ENCODE measurements around the gene EIPR1.
A peak's percentile ranks its signal among the peaks of the same experiment; 100 is the strongest.

The EIPR1 gene

DNA sequence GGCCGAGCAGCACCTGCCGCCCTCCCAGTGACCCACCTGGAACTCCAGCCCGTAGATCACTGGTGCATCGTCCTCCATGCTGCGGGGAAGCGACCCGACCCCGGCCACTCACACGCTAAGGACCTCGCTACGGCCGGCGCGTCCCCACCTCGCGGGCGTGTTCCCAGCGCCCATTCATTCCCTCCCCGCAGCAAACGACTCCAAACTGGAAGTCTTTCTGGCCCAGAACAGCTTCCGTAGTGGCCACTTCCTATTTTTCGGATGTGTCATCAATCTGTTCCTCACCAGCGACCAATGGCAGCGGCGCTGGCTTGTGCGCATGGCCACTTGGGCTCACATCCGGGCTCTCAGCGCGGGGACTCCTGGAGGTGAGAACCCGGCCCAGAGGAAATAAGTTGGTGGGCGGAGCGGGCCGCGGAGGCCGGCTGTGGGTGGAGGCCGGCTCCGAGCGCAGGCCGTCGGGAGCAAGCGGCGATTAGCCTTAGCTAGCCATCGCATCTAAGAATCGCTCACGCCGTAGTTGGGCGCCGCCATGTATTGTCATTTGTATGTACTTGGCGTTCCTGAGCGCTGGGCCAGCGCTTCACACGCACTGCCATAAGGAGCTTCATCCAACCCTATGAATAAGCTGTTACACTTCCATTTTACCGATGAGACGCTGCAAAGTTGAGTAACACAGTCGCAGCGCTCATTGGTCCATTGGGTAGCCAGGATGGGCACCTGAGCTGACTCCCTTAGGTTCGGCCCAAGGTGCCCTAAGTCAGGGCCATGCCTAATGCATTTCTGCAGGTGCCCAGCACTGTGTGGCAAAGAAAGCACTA, at the start of gene EIPR1:
TSS of gene EIPR1 (minus strand) at position 207 of the 821 bp plus-strand sequence. CDS start at position 78, 129 bp downstream.
- DNase-seq: peak; percentile 83

DNA sequence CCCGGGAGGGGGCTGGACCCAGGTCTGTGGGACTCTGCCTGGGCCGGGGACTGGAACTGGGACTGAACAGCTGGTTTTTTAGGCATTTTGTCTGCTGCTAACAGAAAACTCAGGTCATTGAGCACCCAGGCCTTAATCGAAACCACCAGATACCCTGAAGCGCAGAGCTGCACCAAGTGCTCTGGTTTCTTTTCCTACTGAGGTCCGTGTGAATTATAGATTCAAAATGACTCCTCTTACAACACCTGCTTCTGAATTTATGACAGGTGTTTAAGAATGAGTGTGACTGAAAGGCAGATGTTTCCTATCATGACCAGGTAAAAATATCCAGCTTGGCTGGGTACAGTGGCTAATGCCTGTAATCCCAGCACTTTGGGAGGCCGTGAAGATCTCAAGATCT, 49.7 kb upstream of the EIPR1 start:
- no peak for DNase-seq

DNA sequence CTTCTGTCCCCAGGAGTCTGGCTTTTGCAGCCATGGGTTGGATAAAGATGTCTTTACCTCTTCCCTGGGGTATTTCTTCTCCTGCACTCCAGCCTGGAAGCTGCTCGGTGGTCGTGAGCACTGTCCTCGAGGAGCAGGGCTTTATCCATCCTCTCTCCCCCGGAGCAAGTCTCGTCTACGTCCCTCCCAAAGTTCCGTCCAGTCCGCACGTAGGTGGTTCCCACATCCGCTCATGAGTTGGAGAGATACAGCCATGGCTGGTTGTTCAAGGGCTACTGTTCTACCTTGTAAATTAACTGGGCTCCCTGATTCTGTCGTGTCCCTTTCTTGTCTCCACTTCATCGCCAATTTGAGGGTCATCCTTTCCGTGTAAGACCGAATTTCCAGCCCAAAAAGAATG, 49.0 kb upstream of the EIPR1 start:
- no peak for DNase-seq

DNA sequence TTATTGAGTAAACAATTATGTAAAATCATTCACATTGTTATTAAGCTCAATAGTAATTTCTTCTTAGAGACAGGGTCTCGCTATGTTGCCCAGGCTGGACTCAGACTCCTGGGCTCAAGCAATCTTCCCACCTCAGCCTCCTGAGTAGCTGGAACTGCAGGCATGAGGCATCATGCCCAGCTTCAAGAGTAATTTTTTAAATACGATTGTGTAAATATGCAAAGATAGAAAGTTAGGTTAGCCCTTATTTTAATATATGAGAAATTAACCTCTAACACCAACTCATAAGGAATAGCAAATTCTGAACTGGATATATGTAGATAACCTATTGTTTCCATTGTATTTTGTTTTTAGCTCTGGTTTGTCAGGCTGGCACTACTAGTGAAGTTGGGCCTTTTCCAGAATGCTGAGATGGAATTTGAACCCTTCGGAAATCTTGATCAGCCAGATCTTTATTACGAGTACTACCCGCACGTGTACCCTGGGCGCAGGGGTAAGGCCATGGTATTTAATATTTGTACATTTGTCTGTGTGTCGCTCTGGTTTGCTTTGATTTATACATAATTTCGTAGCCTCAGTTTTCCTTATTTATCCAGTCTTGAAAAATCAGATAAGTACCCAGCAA, 46.7 kb upstream of the EIPR1 start:
- DNase-seq: no peak

DNA sequence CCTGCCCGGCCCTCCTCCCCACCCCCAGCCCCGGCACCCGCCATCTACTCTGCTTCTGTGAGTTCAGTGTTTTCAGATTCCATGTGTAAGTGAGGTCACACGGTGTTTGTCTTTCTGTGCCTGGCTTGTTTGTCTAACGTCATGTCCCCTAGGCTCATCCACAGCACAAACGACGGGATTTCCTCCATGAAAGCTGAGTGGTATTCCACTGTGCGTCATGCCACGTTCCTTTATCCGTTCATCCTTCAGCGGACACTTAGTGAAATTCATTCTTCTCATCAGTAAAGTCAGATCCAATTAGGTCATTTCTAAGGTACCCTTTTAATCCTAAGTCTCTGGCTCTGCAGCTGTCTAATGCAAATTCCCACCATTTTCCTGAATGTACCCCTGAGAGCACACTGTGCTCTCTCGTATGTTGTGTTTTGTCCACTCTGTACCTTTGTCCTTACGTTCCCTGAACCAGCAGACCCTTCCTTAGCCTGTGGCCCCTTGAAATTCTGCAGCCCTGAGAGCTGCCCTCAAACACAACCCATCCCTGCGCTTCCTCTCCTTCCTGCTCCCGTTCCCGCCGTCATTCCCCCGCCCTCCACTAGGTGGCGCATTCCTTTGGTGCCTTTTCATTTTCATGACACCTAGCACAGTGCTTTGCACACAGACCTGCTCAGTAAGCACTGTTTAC, 46.0 kb upstream of the EIPR1 start:
- no peak for DNase-seq

DNA sequence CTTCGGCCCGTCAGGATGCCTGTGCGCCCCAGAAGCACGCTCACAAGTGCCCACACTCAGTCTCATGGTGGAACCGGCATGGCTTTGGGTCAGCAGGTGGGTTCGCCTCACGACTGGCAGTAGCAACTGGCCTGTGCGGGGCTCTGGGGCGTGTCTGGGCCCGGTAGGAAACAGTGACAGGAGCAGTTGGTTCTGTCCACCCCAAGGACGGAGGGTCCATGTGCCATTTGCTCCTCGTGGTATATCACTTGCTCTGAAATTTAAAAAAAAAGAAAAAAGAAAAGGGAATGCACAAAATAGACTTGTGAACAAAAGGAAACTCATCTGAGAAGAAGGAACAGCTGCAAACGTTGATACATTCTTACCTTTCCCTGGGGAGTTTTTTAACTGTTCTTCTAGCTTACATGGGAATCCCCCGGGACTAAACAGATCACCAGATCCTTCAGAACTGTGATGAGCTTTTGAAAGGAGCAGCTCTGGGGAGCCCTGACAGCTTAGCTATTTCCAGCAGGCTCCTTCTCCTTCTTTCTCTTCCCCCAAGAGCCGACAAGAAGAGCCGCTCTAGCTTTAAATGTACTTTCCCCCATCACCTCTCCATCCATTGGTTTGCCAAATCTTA, 44.7 kb upstream of the EIPR1 start:
- no peak for DNase-seq

DNA sequence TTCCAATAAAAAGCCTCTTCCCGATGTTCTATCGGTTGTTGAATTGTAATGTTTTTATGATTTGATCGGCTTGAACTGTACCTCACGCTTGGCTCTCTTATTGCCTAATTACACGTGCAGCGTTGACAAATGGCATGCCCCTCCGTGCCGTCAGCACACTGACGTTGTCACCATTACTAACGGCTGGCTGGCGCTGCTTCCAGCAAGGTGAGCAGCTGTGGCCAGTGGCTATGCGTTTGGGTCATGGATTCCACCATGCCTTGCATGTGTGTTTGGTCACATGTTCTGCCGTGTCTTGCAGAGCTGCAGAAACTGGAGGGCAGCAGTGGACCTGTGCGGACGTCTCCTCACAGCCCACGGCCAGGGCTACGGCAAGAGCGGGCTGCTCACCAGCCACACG, 44.0 kb upstream of the EIPR1 start:
- no peak for DNase-seq

DNA sequence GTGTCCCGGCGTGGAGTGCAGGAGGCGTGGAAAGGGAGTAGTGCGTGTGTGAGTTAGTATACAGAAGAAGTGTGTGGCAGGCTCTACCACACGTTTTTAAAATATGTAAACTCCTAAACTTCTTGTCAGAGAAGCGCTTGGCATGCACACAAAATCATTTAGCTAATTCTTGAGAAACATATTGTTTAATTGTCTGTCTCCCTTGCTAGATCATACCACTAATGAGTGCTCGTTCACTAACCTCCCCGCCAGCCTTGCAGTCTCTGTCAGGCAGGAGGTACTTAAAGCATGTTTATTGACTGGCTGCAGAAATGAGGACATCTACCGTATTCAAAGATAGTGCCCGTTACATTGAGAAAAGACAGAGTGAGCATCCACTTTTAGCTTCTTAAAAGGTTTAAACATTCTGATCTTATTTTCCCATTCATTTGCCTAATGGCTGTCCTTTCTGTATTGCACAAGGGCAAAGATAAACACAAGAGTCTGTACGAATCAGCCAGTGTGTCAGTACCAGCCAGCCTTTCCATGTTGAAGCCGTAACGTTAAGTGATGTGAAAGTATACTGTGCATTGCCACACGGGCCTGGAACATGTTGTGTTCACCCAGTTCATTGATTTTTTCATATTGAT, 43.3 kb upstream of the EIPR1 start:
- DNase-seq: no peak

DNA sequence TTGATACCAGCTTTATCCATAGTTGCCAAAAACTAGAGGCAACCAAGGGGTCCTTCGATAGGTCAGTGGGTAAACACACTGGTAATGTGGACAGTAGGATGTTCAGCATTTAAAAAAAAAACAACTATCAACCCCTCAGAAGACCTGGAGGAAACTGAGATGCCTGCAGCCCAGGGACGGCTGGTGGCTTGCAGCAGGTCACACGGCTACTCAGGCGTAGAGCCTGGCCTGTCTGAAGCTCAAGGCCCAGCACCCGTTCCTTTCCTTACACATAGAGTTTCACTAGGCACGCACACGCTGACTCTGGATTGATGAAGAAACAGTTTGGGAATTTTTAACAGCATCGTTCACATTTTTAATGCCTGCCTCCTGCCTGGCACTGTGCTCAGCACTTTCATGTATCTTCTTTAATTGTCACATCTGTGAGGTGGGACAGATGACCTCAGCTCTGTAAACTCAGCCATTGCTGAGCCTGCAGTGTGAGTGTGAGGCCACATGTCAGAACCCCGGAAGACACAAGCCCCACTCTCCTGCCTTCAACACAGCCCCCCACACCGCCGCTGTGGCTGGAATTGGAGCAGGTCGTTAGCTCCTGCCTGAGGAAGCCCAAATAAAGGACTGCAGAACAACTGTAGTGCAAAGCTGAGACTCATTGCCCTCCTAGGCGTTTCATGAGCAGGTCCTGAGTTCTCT, 42.6 kb upstream of the EIPR1 start:
- DNase-seq: no peak

DNA sequence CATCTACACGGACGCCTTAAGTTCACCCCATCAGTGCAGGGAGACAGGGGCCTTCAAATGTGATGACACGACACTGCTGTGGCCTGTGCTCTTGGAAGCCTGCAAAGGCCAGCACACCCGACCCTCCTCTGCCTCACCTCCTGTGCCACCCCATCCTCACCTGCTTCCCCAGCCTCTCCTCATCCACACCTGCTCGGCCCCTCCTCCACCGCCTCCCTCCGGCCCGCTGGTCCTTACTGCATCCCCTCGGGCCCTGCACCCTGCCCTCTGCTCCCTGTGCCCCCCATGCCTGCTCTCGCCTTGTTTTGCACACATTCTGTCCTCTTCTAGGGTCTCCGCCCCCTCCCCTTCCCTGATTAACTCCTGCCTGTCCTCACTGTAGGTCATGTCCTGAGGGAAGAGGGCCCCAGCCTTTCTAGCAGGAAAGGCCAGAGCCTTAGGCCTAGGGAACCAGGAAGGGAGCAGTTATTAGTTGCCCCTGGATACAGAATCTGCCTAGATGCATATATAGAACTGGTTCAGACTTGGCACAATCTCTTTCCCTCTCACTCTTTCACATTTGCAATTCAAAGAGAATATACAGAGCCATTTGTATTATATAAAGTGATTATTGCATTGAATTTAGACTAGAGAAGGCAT, 41.3 kb upstream of the EIPR1 start:
- DNase-seq: no peak

DNA sequence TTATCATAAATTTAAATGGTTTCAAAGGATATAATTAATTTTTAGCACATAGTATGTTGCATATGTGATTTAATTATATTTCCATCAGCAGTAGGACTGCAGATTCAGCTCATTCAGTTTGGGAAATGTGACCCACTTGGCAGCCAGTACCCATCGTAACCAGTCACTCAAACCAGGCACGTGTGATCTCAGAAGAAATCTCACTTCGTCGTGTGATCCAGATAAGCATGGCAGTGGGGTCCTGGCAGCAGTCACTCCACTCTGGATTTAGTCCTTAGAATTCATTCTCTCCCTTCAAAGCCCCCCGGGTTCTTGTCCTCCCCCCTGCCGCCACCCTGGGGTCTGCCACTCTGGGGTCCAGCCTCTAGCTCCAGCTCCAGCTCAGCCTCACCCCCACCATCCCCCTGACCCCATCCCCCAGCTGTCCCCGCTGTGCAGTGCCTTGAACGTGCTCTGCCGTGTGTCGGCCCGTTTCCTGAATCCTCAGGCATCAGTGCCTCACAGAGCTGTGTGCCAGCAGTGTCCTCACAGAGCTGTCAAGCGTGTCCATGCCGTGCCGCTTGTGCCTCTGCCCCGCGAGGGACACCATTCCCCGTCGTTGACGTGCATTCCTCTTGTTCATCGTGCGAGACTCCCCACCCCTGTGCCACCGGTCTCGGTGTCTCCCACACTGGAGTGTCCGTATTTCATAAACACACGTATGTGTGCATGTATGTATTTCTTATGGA, 36.7 kb upstream of the EIPR1 start:
- DNase-seq: no peak

DNA sequence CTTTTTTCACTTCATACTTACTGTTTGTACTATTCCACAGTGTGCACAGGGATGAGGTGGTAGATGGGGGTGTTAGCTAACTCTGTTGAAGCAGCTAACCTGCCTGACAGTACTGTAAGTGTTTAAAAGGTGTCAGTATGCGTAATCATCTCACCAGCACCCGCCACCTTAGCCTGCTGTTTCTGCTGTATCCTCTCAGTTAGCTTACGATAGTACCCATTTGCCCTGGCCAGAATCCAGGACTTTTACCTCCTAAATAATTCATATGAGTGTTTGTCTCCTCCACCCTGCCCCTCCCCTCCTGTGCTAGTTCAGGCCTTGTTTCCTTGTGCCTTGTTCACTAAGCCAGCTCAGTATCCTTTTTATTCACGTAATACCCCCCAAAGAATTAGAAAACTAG, 36.1 kb upstream of the EIPR1 start:
- no peak for DNase-seq

DNA sequence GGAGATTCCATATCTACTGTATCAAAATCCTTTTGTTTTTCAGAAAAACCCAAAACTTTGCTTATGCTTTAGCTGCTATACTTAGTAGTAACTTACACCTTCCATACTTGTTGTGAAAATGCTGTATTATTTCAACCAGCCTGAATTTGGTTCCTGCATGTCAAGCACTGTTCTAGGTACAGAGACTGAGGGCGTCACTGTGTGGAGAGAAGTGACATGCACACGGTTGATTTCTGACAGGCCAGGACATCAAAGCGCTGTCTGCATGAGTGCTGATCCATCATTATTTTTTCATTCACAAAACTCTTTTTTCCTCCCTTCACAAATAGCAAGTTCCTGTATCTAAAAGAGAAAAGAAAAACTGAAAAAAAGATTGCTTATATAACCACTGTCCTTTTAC, 33.5 kb upstream of the EIPR1 start:
- DNase-seq: no peak

DNA sequence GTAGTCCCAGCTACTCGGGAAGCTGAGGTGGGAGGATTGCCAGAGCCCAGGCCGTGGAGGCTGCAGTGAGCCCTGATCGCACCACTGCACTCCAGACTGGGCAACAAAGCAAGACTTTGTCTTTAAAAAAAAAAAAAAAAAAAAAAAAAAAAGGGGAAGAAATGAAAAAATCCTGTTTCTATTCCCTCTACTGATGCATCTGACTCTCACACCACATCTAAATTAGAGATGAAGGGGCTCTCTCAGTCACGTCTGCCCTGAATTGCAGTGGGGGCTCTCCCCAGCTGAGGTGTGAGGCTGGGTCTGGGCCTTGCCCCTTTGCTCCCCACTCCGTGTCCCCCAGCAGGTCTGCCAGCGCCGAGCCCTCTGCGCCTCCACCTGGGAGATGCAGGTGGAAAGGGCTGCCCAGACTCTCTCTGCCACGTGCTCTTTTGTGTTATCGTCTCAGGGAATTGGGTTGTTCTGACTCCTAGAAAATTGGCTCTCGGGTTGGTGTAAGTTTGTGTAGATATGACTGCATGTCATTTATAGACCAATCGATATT, 32.1 kb upstream of the EIPR1 start:
- no peak for DNase-seq

DNA sequence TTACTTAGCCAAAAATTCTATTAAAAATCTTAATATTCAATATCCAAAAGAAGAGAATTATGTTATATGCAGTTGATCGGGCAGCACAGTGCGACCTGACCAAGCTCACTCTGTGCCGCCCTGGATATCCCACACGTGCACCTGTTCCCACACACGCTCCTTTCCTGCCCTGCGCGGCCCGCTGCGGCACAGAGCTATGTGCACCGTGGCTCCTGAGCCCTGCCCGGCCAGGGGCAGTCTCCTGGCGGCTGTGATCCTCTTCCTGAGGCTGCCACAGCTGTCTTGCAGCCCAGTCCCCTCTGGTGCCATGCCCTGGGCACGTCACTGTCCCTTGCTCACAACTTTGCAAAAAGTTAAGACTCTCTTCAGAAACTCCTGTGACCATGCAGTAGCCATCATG, 31.2 kb upstream of the EIPR1 start:
- DNase-seq: no peak

DNA sequence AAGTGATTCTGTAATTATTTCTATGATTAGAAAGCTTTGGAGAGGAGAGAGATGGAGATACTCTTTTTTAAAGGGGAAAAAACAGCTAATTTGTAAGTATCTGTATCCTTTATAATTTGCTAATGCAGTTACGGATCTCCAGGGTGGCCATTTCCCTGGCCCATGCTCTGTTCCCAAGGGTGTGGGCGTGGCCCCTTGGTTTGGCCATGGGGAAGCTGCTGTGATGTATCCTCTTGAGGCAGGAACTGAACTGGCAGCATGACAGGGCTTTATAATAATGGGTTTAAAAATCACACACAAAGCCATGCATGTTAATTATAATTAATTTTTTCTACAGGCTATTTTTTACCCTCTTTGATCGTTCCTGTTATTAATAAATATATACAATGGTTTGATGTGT, 28.9 kb upstream of the EIPR1 start:
- DNase-seq: no peak

DNA sequence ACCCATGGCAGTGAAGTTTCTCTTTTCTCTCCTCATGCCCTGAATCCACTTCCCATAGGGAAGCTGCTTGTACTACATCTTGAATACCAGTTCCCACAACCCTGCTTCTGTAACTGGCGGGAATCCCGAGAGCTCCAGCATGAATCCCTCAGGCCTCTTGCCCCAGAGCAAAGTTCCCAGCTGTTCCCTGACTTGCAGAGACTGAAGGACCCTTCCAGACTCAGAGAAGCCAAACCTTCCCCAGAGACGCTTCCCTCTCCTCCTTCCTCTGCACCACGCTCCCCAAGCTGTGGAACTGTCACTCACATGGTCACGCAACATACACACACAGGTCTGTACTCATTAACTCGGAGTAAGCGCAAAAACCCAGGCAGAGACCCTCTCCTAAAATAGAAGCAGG, 28.3 kb upstream of the EIPR1 start:
- no peak for DNase-seq

DNA sequence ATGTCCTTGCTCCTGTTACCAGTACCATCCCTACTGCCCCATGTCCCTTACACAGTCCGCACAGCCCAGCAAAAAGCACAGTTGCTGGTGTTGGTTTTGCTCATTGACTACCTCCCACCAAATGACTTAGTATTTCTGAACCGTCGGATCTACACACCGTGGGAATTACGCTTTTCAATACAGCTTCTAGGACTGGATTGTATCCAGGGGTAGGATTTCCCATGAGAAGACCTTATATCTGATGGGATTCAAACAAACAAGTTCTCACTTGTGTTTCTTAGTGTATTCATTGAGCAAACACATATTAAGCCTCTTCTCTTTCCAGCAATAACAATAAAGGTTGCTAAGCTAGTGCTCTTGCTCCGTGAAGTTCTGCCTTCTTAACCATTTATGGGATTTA, 27.7 kb upstream of the EIPR1 start:
- no peak for DNase-seq

DNA sequence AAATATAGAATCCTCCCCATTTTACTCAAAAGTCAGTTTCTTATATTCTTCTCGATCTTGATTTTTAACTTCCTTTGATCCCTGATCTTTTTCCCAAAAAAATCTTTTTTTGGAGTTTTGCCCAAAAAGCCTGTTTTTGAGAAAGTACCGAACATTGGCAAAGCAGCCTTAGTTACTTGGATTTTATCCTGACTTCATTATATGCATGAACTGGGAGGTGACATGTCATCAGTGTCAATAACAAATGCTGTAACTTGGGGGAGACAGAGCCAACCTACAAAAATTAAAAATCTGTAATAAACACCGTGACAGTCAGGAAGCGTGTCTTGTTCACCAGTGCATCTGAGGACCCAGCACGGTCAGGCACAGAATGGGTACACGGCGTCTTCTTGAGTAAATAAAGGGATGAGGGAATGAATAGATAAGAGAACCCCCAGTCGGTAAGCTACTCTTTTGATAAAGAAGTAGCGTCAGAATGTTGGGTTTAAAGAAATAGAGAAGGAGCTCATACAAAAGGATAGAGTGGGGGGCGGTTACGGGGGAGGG, 26.8 kb upstream of the EIPR1 start:
- no peak for DNase-seq

DNA sequence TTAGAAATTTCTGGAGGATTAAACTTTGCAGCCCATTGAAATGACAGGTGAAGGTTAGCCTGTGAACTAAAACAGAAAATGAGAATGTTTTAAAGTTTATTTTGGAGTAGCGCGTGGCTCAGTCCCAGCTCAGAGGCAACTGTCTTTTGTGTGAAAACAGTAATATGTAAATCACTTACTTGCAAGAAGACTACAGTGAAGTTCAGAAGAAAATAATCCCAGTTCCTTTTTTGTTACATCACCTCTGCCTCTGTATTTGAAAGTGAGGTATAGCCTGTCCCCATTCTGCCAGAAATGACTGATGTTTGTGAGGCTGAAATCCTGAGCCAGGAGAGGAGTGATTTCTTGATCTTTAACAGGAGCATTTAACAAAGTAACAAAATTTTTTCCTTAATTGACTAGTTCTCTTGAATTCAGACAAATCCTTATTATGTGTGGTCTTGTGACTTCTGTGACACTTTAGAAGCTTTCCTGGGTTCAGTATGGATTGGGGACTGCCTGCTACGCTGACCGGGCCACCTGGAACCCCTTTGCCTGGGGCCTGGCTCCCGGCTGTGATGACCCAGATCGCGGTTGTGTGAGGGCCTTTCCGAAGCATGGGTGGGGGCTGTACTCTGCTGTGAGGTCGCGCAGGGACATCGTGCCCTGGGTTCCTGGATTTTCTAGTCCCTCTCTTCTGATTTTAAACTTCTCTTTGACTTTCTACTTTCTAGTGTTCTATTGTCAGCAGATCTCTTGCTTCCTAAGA, 26.1 kb upstream of the EIPR1 start:
- DNase-seq: no peak
